ENCODE data around the gene TERT.

DNA sequence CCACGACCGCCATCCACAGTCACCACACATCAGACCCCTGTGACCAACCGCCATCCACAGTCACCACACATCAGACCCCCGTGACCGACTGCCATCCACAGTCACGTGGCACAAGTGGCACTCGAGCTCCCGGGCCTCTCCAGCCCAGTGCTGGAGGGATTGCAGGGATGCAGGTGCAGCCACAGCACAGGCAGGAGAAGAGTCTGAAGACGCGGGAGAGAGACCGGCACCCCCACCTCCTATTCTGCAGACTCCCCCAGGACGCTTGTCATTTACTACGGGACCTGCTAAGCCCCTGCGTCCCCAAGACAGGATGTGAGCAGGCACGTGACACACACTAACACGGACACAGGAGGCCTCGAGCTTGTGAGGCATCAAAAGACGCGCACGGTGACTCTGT lies 21.1 kb downstream of the TERT start:
- TF ChIP-seq, protein P1, sequence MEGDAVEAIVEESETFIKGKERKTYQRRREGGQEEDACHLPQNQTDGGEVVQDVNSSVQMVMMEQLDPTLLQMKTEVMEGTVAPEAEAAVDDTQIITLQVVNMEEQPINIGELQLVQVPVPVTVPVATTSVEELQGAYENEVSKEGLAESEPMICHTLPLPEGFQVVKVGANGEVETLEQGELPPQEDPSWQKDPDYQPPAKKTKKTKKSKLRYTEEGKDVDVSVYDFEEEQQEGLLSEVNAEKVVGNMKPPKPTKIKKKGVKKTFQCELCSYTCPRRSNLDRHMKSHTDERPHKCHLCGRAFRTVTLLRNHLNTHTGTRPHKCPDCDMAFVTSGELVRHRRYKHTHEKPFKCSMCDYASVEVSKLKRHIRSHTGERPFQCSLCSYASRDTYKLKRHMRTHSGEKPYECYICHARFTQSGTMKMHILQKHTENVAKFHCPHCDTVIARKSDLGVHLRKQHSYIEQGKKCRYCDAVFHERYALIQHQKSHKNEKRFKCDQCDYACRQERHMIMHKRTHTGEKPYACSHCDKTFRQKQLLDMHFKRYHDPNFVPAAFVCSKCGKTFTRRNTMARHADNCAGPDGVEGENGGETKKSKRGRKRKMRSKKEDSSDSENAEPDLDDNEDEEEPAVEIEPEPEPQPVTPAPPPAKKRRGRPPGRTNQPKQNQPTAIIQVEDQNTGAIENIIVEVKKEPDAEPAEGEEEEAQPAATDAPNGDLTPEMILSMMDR (IDR thresholded peaks at IDR 0.05), result no peak
- no peak for TF ChIP-seq EHMT2 (IDR thresholded peaks at IDR 0.05; ENCODE audit: low read depth)
- TF ChIP-seq HOXA7 (CRISPR knock-in tag; IDR thresholded peaks at IDR 0.05), result no peak
- no peak for TF ChIP-seq CHD2 (IDR thresholded peaks at IDR 0.05; ENCODE audit: low read length, partially characterized antibody)
- TF ChIP-seq RFX5 (IDR thresholded peaks at IDR 0.05), result no peak
- no peak for TF ChIP-seq POLR2A (IDR thresholded peaks at IDR 0.05; ENCODE audit: low read length)
- no peak for TF ChIP-seq CBX8 (IDR thresholded peaks at IDR 0.05)
- TF ChIP-seq, protein P2, sequence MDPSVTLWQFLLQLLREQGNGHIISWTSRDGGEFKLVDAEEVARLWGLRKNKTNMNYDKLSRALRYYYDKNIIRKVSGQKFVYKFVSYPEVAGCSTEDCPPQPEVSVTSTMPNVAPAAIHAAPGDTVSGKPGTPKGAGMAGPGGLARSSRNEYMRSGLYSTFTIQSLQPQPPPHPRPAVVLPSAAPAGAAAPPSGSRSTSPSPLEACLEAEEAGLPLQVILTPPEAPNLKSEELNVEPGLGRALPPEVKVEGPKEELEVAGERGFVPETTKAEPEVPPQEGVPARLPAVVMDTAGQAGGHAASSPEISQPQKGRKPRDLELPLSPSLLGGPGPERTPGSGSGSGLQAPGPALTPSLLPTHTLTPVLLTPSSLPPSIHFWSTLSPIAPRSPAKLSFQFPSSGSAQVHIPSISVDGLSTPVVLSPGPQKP (IDR thresholded peaks at IDR 0.05; ENCODE audit: low read depth, low read length), result no peak
- no peak for TF ChIP-seq EP300 (IDR thresholded peaks at IDR 0.05)
- TF ChIP-seq MAZ (IDR thresholded peaks at IDR 0.05; ENCODE audit: borderline replicate concordance, low read depth, low read length), result no peak
- TF ChIP-seq RAD21 (conservative IDR thresholded peaks at IDR 0.05 in 1 of 2, IDR thresholded peaks at IDR 0.05 in 1 of 2), result no peak
- TF ChIP-seq, protein P3, sequence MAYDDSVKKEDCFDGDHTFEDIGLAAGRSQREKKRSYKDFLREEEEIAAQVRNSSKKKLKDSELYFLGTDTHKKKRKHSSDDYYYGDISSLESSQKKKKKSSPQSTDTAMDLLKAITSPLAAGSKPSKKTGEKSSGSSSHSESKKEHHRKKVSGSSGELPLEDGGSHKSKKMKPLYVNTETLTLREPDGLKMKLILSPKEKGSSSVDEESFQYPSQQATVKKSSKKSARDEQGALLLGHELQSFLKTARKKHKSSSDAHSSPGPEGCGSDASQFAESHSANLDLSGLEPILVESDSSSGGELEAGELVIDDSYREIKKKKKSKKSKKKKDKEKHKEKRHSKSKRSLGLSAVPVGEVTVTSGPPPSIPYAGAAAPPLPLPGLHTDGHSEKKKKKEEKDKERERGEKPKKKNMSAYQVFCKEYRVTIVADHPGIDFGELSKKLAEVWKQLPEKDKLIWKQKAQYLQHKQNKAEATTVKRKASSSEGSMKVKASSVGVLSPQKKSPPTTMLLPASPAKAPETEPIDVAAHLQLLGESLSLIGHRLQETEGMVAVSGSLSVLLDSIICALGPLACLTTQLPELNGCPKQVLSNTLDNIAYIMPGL (CRISPR knock-in tag; IDR thresholded peaks at IDR 0.05; ENCODE audit: borderline replicate concordance), result no peak
- no peak for TF ChIP-seq NFE2L2 (conservative IDR thresholded peaks at IDR 0.05; ENCODE audit: low read length)
